ENCODE results near the gene EBF4. TPM values are rescaled to one million over a fixed set of nuclear protein-coding genes. Genes with fewer than 3 reads are reported as not detected.
"Not testable (repeated sequence)": the region's sequence is repeated elsewhere in the genome, so short reads cannot be mapped to it uniquely, and the experiment has no call there.

The EBF4 gene
- total and polyA plus RNA-seq, 7 donors, result 0.42 to 1.9 (median 1.2) TPM

DNA sequence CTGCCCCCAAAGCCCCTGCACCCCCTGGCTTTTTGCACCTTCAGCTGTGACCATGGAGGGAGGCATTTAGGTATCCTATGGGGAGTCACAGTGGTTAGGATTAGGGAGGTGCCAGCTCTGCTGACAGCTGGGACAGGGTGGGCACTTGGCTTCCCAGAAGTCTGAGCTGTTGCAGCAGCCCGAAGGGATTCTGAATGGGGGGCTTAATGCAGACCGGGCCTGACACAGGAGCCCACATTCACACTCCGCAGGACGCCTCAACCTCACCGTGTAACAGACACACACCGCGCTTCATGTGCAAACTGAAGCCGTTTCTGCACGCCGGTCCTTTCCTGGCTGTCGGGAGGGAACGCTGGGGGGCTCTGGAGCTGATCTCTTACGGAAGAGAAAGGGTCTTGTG lies 1.9 kb downstream of the EBF4 start:
- DNase-seq (no peak), ATAC-seq (no peak)
- intact Hi-C loops (cut with DNase I), result loop anchor here in 1 of 2 donors (5.0 to 10.0 kb wide), 2 partner anchors 48 to 160 kb away; no protein-coding TSS in a partner anchor
- TF ChIP-seq, protein P1, sequence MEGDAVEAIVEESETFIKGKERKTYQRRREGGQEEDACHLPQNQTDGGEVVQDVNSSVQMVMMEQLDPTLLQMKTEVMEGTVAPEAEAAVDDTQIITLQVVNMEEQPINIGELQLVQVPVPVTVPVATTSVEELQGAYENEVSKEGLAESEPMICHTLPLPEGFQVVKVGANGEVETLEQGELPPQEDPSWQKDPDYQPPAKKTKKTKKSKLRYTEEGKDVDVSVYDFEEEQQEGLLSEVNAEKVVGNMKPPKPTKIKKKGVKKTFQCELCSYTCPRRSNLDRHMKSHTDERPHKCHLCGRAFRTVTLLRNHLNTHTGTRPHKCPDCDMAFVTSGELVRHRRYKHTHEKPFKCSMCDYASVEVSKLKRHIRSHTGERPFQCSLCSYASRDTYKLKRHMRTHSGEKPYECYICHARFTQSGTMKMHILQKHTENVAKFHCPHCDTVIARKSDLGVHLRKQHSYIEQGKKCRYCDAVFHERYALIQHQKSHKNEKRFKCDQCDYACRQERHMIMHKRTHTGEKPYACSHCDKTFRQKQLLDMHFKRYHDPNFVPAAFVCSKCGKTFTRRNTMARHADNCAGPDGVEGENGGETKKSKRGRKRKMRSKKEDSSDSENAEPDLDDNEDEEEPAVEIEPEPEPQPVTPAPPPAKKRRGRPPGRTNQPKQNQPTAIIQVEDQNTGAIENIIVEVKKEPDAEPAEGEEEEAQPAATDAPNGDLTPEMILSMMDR (IDR thresholded peaks at IDR 0.05), result no peak
- H3K27me3 ChIP-seq (ENCODE audit: insufficient read depth in 3 of 3, low read length in 2 of 3), result peaks cover 0 to 61% (median 18%) of the 10 kb centered on the region in 3 donors
- no peaks in the 10 kb centered on the region for H3K36me3 ChIP-seq (ENCODE audit: insufficient read depth in 1 of 2, low read depth in 1 of 2)
- H3K9me3 ChIP-seq, result no peaks in the 10 kb centered on the region
- H3K27ac ChIP-seq, result no peak overlapping the region
- no peaks in the 10 kb centered on the region for H3K4me1 ChIP-seq
- H3K4me3 ChIP-seq, result no peak overlapping the region
- WGBS, 3 donors, result 52 to 67% (median 61%) methylated on average over 13 of the region's 13 CpGs

DNA sequence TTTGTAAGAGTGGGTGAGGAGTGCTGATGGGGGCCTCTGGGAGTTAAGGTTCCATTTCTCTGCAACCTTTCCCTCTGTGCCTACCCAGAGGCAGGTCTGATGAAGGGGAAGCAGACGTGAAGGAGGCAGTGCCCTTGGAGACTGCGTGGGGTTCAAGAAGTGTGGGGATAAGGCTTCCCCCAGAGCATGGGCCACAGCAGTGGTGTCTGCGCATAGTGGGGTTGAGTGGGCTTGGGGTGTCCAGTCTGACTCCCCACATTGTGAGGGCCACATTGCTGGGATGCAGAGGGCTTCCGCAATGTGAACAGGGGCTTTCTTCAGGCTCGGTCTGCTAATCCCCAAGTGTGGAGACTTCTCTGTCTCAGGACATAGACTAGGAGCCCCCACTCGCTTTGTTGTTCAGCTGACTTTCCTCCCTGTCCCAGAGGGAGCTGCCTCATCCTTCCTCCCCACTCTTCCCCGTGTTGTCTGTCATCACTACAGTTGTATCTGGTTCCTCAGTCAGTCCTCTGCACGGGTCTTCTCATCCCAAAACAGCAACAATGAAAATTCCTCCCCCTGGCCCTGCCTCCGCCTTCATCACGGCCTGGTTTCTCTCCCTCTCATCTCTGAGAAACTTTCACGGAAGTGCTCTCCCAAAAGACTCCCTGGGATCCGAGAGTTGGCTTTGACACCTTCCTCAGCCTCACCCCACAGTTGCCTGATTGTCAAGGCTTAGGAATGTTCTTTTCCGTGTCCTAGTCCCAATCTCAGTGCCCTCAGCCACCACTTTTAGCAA lies 2.8 kb downstream of the EBF4 start:
- Histone ChIP-seq H3K4me3 (no peak overlapping the region), H3K27ac (no peak overlapping the region), H3K27me3 (ENCODE audit: insufficient read depth in 3 of 3, low read length in 2 of 3) (peaks cover 0 to 57% (median 18%) of the 10 kb centered on the region in 3 donors), H3K9me3 (no peaks in the 10 kb centered on the region), H3K4me1 (no peaks in the 10 kb centered on the region), H3K36me3 (ENCODE audit: insufficient read depth in 1 of 2, low read depth in 1 of 2) (no peaks in the 10 kb centered on the region)
- WGBS, 3 donors, result 79 to 84% (median 82%) methylated on average over 13 of the region's 13 CpGs
- no peak for DNase-seq
- TF ChIP-seq, protein P1 (IDR thresholded peaks at IDR 0.05), result no peak
- intact Hi-C loops (cut with DNase I), result loop anchor here in 1 of 2 donors (10.0 kb wide), 1 partner anchor 159 kb away; no protein-coding TSS in a partner anchor
- ATAC-seq, result no peak

DNA sequence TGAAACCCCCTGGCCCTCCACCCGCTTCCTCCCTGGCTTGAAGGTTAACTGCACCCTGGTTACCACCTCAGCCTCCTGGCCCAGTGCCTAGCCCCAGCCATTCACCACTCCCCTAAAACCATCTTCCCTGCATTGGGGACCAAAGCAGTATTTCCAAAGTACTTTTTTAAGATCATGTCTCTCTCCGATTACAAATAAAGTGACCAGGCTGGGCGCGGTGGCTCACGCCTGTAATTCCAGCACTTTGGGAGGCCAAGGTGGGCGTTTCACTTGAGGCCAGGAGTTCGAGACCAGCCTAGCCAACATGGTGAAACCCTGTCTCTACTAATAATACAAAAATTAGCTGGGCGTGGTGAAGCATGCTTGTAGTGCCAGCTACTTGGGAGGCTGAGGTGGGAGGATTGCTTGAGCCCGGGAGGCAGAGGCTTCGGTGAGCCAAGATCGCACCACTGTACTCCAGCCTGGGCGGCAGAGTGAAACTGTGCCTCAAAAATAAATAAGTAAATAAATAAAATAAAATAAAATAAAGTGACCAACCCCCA lies 3.5 kb downstream of the EBF4 start:
- H3K36me3 ChIP-seq (ENCODE audit: insufficient read depth in 1 of 2, low read depth in 1 of 2); H3K4me1 ChIP-seq; DNase-seq; H3K4me3 ChIP-seq; H3K27ac ChIP-seq; H3K9me3 ChIP-seq; ATAC-seq: not testable (repeated sequence)
- 95 to 98% (median 96%) methylated on average over 12 of the region's 12 CpGs for WGBS, 3 donors
- peaks cover 0 to 53% (median 18%) of the 10 kb centered on the region in 3 donors for H3K27me3 ChIP-seq (ENCODE audit: insufficient read depth in 3 of 3, low read length in 2 of 3)
- intact Hi-C loops (cut with DNase I), result loop anchor here in 1 of 2 donors (10.0 kb wide), 1 partner anchor 159 kb away; no protein-coding TSS in a partner anchor

DNA sequence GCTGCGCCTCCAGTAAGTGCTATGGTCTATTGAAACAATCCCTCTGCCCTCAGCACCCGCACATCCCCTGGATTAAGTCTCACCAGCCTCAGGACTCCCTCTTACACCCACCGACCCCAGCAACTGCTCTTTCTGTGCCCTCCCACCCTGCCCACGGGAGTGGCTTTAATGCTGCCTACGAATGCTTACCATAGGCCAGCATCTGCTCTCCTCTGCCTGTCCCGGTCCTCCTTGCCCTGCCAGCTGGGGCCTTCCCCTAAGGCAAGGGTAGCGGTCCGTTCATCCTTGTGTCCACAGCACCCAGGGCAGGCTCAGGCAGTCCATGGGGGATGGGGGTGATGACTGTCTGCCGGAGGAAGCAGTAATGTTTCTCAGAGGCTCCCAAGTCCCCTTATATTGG lies 4.1 kb downstream of the EBF4 start:
- no peaks in the 10 kb centered on the region for H3K4me1 ChIP-seq
- peaks cover 0 to 55% (median 18%) of the 10 kb centered on the region in 3 donors for H3K27me3 ChIP-seq (ENCODE audit: insufficient read depth in 3 of 3, low read length in 2 of 3)
- H3K4me3 ChIP-seq, result no peak overlapping the region
- 89 to 94% (median 91%) methylated on average over 9 of the region's 9 CpGs for WGBS, 3 donors
- TF ChIP-seq, protein P1 (IDR thresholded peaks at IDR 0.05), result no peak
- no peaks in the 10 kb centered on the region for H3K36me3 ChIP-seq (ENCODE audit: insufficient read depth in 1 of 2, low read depth in 1 of 2)
- no peak for ATAC-seq
- H3K9me3 ChIP-seq, result no peaks in the 10 kb centered on the region
- DNase-seq, result no peak
- H3K27ac ChIP-seq, result no peak overlapping the region
- intact Hi-C loops (cut with DNase I), result loop anchor here in 1 of 2 donors (10.0 kb wide), 1 partner anchor 158 kb away; no protein-coding TSS in a partner anchor

DNA sequence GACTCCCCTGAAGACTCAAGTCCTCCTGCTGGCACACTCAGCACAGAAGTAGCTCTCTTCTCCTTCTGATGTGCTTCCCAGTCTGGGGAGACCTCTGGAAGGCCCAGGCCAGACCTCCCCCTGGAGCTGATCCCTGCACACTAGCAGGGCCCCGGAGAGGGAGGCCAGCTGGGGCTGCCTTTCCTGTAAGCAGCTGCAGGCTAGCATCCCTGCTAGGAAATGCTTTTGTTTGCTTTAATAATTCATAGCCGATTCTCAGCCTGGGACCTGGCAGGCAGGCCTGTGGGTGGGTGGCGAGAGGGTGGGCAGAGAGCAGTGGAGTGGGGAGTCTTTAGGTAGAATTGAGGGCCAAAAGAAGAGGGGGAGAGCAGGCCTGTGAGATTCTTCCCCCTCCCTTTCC lies 5.2 kb downstream of the EBF4 start:
- DNase-seq, result no peak
- no peak for ATAC-seq
- Histone ChIP-seq H3K9me3 (no peaks in the 10 kb centered on the region), H3K4me1 (no peaks in the 10 kb centered on the region), H3K36me3 (ENCODE audit: insufficient read depth in 1 of 2, low read depth in 1 of 2) (no peaks in the 10 kb centered on the region), H3K4me3 (no peak overlapping the region), H3K27me3 (ENCODE audit: insufficient read depth in 3 of 3, low read length in 2 of 3) (peaks cover 0 to 48% (median 18%) of the 10 kb centered on the region in 3 donors), H3K27ac (no peak overlapping the region)
- intact Hi-C loops (cut with DNase I), result loop anchor here in 1 of 2 donors (10.0 kb wide), 1 partner anchor 157 kb away; no protein-coding TSS in a partner anchor
- TF ChIP-seq, protein P1 (IDR thresholded peaks at IDR 0.05), result no peak
- WGBS, 3 donors, result 44 to 53% (median 50%) methylated on average over 3 of the region's 3 CpGs
